ENCODE data around the gene SLC1A5. TPM values are rescaled to one million over a fixed set of nuclear protein-coding genes. Genes with fewer than 3 reads are reported as not detected.
A peak's percentile ranks its signal among the peaks of the same experiment; 100 is the strongest.

Gene SLC1A5
- total RNA-seq, 1 donor from 2014 or later = 5.9 TPM

DNA sequence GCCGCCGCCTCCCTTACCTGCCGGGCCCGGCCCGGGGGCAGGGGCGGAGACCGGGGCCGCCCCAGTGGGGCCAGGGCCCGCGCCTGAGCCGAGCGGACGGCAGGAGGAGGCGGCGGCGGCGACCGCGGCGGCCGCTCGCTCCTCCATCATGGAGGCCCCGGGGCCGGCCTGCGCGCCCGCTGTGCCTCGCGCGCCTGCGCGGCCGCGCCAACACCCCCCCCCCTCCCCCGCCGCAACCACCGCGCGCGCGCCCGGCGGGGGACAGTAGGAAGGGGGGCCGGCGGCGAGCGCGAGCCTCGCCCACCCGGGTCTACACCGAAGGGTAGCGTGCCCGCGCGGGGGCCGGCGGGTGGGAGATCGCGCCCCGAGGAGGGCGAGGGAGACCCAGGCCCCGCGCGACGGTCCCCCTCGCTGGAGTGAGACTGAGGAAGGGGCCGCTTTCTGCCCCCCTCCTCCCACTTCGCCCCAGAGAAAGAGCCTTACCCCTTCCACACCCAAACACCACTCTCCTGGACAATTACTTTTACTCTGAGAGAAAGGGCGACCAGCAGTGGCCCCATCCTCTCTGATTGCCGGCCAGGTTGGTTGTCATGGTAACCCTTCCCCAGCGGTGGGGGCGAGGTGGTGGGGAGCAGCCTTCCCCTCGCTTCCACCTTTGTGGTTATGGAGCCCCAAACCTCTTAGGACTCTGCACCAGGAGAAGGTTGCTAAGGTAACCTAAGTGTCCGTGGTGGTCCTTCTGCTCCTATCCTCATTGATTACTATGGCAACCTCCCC, 41.9 kb downstream of the SLC1A5 start, which contains the start of gene STRN4:
Gene STRN4, minus strand, starts transcription at position 170 of the 777 bp plus-strand sequence. Its CDS starts 20 bp downstream, at position 150.
- Histone ChIP-seq H3K4me3 (peak within 1 kb of the TSS; percentile 98), H3K27ac (replicated peaks) (peak within 1 kb of the TSS; percentile 91), H3K27me3 (ENCODE audit: low read depth) (no peaks in the 10 kb centered on the region), H3K4me1 (peaks cover 55% of the 10 kb centered on the region), H3K36me3 (peaks cover 14% of the 10 kb centered on the region), H3K9me3 (replicated peaks) (no peaks in the 10 kb centered on the region)
- peak; percentile 55 for DNase-seq
- TF ChIP-seq CTCF (IDR thresholded peaks at IDR 0.05; ENCODE audit: borderline replicate concordance) = no peak
- intact Hi-C loops (cut with micrococcal nuclease) = no loop called here

DNA sequence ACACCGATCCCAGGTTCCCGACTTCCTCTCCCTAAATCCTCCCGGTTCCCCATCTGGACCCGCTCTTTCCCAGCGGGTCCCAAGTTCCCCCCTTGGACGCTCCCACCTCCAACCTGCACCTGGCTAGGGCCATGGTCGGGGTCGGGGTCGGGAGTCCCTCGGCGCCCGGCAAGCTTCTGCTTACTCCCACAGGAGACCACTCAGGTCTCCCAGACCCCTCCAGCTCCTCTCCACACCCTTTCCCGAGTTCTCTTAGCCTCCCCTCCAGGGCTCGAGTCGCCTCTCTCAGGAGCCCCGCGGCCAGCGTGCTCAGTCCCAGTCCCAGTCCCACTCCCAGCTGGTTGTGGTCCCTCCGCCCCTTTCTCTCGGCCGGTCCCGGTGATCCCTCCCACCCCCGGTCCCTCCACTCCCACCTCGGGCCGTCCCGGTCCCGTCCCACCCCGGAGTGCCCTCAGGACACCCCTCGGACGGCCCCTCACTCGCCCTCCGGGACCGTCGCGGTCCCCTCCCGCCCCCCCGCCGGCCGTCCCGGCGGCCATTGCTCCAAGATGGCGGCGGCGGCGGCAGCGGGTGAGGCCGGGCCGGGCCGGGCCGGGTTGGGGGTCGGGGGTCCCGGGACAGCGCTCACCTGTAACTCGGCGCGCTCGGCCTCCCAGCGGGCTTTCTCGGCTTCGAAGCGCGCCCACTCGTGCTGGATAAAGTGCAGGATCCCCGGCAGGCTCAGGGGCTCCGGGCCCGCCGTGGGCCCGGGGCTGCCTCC, 42.7 kb downstream of the SLC1A5 start, which contains the start of gene FKRP:
Gene FKRP, plus strand, starts transcription at position 537 of the 760 bp plus-strand sequence. CDS start 9,394 bp downstream, outside the sequence.
- peaks cover 62% of the 10 kb centered on the region for H3K4me1 ChIP-seq
- H3K36me3 ChIP-seq = peaks cover 10% of the 10 kb centered on the region
- H3K4me3 ChIP-seq = peak within 1 kb of the TSS; percentile 98
- intact Hi-C loops (cut with micrococcal nuclease) = no loop called here
- no peaks in the 10 kb centered on the region for H3K9me3 ChIP-seq (replicated peaks)
- H3K27me3 ChIP-seq (ENCODE audit: low read depth) = no peaks in the 10 kb centered on the region
- peak within 1 kb of the TSS; percentile 91 for H3K27ac ChIP-seq (replicated peaks)
- DNase-seq = peak; percentile 48
- TF ChIP-seq CTCF (IDR thresholded peaks at IDR 0.05; ENCODE audit: borderline replicate concordance) = no peak

DNA sequence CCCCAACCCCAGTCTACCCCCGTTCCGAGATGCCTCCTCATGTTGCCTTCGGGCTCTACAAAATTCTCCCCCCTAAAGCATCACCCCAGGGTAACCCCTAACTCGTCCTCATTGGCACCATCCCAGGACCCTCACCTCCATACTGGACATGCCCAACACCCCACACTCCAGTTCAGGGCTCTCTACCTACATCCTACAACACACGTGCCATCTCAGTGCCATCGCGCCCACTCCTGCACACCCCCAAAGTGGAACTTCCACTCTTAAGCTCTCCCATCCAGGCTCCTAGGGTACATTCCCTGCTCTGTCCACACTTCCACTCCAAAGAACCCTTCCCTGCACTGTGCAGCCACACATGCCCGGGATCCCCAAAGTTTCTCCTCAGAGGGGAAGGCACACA, 43.4 kb downstream of the SLC1A5 start:
- Histone ChIP-seq H3K4me1 (peaks cover 69% of the 10 kb centered on the region), H3K36me3 (peaks cover 8% of the 10 kb centered on the region), H3K9me3 (replicated peaks) (no peaks in the 10 kb centered on the region), H3K4me3 (peak overlapping the region; percentile 98), H3K27me3 (ENCODE audit: low read depth) (no peaks in the 10 kb centered on the region), H3K27ac (replicated peaks) (peak overlapping the region; percentile 91)
- intact Hi-C loops (cut with micrococcal nuclease) = no loop called here
- TF ChIP-seq CTCF (IDR thresholded peaks at IDR 0.05; ENCODE audit: borderline replicate concordance) = no peak
- DNase-seq = no peak

GRCh38 chr19:46744005-46744691, 44.2 kb downstream of the SLC1A5 start:
- intact Hi-C loops (cut with micrococcal nuclease) = no loop called here
- no peak for DNase-seq
- Histone ChIP-seq H3K9me3 (replicated peaks) (no peaks in the 10 kb centered on the region), H3K36me3 (peaks cover 5% of the 10 kb centered on the region), H3K27me3 (ENCODE audit: low read depth) (no peaks in the 10 kb centered on the region), H3K27ac (replicated peaks) (no peak overlapping the region), H3K4me1 (peaks cover 78% of the 10 kb centered on the region), H3K4me3 (peak overlapping the region; percentile 98)
- TF ChIP-seq CTCF (IDR thresholded peaks at IDR 0.05; ENCODE audit: borderline replicate concordance) = no peak

DNA sequence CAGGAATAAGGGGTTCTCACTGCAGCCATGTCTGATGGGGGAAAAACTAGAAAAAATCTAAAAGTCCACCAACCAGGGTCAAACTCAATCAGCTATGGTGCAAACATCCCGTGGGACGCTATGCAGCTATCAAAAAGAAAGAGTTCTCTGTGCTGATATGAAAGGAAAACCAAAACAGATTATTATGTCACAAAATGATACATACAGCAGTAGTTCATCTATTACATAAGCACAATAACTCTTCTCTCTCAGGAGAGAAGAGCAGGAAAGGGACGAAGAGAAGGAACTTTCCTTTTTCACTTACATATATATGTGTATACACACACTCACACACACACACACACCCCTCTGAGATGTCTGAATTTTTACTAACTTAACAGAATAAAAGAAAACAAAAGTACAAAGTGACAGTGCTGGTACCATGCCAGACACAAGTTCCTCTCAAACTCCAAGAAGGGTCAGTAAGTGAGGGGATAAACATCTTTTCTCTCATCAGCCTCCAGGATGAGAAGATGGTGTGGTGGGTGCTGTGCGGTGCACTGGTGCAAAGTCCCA, 45.4 kb downstream of the SLC1A5 start:
- Histone ChIP-seq H3K27me3 (ENCODE audit: low read depth) (no peaks in the 10 kb centered on the region), H3K4me1 (peaks cover 89% of the 10 kb centered on the region), H3K9me3 (replicated peaks) (no peaks in the 10 kb centered on the region), H3K4me3 (no peak overlapping the region), H3K27ac (replicated peaks) (no peak overlapping the region), H3K36me3 (peaks cover 6% of the 10 kb centered on the region)
- no peak for DNase-seq
- TF ChIP-seq CTCF (IDR thresholded peaks at IDR 0.05; ENCODE audit: borderline replicate concordance) = no peak
- intact Hi-C loops (cut with micrococcal nuclease) = no loop called here
